HG03571 (cell line): ENCODE measurements around the gene RNF157.

Source experiments
- ATAC-seq: cut with Tn5 transposase; IDR thresholded peaks from one replicate; pipeline ENCODE4 v1.9.1; 2021; ENCODE audit not compliant: unreplicated experiment

RNF157 gene

GRCh38 chr17:76131051-76131691, 109.1 kb downstream of the RNF157 start:
- ATAC-seq = no peak

DNA sequence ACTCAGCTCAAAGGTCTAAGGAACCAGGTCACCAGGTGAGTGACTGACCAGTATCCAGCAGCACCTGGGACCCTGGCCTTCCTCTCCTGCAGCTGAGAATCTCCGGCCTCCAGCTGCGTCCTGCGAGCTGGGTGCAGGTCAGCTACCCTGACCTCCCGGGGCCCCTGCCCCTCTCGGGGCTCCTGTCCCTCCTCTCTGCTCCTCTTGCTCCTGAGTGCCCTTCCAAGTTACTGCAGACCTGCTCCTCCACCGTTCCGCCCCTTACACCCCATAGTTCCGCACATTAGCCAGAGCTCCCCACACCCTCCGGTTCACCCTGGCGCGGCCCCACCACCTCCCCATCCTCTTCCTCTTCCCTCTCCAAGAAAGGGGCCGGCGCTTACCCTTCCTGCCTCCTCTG, 109.8 kb downstream of the RNF157 start:
- no peak for ATAC-seq

- ATAC-seq = no peak
Observed at GRCh38 chr17:76125922-76126321, 114.4 kb downstream of the RNF157 start.

GRCh38 chr17:76125391-76125675, 115.0 kb downstream of the RNF157 start:
- ATAC-seq = no peak

DNA sequence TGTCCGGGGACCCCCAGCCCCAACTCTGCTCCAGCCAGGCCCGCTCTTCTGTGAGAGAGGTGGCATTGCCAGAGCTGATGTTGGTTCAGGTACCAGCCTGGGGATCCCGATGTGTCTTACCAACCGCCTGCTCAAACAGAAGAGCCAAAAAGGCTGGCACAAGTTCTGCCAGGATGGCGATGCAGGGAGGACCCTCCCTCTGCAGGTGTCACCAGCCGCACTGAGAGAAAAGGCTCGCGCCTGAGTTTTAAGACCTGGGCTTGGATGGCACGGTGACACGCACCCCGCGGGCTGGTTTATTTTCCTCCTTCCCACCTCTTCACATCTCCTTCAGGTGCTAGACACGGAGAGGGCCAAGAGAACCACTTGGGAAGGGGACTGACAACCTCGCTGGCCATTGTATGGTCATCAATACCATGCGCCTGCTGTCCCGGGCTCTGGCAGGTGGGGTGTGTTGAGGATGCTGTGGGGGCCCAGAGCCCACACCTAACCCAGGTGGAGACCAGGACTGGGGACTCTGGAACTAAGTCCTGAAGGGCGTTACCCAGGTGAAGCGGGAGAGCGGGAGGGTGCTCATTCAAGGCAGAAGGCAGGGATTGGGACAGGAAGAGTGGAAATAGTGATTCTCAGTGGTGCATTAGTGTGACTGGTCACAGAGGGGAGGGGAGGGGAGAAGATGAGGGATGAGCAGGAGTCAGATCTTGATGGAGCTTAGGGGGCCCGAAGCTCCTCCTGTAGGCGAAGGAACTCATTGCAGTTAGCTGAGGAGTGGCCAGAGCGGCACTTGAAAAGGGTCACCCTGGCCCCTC, 115.5 kb downstream of the RNF157 start:
- ATAC-seq = no peak

GRCh38 chr17:76123749-76124581, 116.3 kb downstream of the RNF157 start:
- ATAC-seq = no peak

GRCh38 chr17:76123191-76123499, 117.1 kb downstream of the RNF157 start:
- ATAC-seq = no peak

DNA sequence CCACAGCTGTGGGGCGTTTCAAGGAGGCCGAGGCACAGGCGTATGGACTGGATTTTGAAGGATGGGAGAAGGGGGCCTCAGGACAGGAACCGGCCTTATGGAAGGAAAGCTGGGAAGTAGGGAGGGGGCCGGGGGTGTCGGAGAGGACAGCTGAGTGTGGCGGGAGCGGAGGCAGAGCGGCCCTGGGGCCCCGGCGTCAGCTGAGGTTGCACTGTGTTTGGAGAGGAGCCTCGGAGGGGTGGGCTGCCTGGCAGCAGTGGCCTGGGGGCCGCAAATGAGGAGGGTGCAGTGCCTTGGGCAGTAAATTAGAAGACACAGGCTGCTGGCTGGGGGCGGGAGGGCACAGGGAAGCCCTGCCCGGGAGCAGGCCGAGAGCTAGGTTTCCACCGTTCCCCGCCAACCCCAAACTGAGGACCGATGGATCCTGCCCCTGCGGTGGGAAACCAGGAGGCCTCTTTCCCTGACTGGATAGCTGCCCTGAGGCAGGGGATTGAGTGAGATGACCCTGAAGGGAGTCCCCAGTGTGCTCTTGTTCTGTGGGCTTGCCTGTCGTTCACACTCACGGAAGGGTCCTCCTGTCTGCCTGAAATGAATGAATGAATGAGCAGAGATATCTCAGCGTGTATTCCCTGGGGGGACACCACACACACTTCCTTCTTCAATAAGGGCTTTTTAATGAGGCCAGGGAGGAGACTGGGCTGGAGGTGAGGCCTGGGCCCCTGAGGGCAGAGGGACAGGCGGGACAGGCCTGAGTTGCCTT, 117.7 kb downstream of the RNF157 start:
- ATAC-seq = no peak

DNA sequence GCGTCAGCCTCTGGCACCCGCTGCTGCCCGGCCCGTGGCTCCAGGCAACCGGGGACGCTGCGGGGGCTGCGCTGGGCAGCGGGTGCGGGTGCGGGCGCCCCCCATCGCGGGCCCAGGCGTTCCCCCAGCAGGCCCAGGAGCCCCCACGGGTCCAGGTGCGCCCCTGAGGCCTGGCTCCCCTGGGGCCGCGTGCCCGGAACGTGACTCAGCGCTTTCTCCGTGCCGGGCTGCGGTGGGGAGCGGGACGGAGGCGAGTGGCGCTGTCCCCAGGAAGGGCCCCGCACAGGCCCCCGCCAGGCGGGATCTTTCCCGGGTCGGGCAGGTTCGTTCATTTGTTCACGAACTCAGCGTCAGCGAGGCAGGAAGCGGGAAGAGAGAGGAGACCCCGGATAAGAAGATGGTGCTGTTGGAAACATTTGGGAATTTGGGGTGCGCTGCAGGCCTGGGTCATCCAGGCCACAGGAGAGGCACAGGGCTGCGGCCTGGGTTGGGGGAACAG, 118.3 kb downstream of the RNF157 start:
- ATAC-seq = no peak

DNA sequence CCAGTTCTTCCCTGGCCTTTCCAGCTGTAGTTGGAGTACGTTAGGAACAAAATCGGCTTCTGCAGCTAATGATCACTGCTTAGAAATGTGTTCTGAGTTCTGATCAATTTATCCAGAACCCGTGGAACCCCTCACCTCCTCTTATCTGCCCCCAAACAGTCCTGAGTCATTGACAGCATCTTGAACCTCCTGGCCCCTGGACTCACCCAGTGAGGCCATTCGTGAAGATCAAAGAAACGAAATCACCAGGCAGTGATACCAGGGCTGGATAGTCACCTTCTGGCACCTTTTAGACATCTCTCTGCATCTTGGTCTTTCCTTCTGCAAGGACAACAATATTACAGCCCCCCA, 119.7 kb downstream of the RNF157 start:
- ATAC-seq = no peak

DNA sequence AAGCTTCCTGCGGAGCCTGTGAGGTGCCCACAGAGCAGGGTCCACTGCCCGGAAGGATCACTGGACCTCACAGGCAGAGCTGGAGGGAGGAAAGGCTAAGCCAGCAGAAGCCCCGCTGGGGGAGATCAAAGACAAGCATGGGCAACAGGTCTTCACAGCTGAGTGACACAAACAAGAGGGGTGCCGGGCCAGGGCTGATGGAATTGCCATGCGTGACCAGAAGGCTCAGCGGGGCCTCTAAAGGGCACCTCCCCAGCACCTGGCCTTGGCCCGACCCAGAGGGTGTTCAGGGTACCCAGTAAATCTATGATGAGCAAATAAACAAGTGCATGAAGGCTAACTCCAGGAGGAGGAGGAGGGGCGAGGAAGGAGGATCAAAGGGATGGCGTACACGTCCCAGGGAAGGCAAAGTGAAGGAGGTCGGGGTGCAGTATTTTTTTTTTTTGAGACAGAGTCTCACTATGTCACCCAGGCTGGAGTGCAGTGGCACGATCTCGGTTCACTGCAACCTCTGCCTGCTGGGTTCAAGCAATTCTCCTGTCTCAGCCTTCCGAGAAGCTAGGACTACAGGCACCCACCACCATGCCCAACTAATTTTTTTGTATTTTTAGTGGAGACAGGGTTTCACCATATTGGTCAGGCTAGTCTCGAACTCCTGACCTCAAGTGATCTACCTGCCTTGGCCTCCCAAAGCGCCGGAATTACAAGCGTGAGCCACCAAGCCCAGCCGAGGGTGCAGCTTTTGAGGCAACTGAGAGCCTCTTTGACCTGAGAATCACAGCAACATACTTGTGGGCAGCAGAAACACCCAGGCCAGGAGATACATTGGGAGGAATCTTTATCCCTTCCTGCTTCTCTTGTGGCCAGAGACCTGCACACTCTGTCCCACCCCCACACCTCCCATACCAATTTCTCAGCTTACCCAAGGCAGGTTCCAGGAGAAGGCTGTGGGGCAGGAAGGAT, 120.6 kb downstream of the RNF157 start:
- ATAC-seq = no peak

DNA sequence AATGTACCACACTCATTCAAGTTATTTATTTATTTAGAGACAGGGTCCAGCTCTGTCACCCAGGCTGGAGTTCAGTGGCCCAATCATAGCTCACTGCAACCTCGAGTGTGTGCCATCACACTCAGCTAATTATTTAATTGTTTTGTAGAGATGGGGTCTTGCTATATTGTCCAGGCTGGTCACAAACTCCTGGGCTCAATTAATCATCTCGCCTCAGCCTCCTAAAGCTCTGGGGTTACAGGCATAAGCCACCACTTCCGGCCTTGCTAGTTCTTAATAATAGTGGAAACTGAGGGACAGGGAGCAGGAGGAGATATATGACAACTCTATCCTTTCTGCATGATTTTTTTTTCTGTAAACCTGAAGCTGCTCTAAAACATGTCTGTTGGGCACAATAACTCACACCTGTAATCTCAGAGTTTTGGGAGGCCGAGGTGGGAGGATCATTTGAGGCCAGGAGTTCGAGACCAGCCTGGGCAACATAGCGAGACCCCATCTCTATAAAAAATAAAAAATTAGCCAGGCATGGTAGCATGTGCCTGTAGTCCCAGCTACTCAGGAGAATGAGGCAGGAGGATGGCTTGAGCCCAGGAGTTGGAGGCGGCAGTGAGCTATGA, 125.0 kb downstream of the RNF157 start:
- no peak for ATAC-seq

GRCh38 chr17:76111956-76112355, 128.3 kb downstream of the RNF157 start:
- ATAC-seq = no peak

GRCh38 chr17:76107509-76107908, 132.8 kb downstream of the RNF157 start:
- ATAC-seq = no peak

DNA sequence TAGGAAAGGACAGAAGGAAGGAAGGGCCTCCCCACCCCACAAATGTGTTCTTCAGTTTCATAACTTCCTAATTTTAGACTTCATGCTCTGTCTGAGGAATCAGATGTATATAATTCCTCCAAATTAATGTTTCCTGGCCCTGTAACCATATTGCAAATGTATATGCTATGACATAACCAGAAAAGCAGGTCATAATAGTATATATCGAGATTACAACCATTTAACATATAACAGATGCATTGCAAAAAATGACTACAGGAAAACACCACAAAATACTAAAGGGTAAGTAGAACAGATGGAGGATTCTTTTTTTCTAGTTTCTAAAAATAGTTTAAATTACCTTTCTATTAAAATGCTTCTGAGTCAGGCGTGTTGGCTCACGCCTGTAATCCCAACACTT, 133.6 kb downstream of the RNF157 start:
- ATAC-seq = no peak

DNA sequence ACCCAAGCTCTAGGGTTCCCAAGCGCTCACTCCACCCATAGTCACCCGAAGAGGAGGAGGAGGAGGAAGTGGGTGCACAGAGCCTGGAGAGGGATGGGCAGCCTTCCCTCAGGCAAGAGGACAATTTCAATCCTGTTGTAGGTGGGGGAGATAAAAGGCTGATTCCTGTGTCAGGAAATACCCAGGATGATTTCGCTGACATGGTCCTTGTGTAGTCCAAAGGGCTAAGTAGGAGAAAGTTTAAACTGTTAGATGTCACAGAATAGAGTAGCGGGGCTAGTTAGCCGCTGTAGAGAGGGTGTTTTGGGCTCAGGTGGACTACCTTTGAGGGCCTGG, 135.4 kb downstream of the RNF157 start:
- ATAC-seq = no peak

DNA sequence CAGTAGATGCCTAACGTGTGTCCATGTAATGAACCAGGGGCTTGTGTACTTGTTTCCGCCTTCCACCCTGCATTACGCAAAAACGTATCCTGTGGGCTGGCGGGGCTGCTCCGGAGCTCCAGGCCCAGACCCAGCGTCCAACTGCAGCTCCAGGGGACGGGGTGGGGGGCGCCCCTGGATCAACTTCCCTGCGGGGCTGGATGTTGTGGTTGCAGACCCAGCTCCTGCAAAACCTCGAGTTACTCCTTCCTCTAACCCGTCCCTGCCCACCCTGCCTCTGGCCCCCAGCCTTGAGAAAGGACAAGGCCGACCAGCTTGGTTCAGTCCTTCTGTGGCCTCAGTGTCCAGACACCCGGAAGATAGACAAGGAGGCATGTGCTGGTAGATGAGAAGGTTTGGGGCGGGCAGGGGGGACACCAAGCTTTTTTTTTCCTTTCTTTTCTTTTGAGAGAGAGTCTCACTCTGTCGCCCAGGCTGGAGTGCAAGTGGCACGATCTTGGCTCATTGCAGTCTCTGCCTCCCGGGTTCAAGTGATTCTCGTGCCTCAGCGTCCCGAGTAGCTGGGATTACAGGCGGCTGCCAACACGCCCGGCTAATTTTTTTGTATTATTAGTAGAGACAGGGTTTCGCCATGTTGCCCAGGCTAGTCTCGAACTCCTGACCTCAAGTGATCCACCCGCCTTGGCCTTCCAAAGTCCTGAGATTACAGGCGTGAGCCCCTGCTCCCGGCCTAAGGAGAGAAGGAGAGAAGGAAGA, 136.0 kb downstream of the RNF157 start:
- ATAC-seq = no peak

GRCh38 chr17:76103274-76104139, 136.8 kb downstream of the RNF157 start, which contains the start of gene EXOC7:
EXOC7 (minus strand) TSS chr17:76103787; CDS start chr17:76103692, 95 bp downstream.
- ATAC-seq = no peak
